Measurements from ENCODE around the gene STIM2. TPM values are rescaled to one million over a fixed set of nuclear protein-coding genes. Genes with fewer than 3 reads are reported as not detected.
A peak's percentile ranks its signal among the peaks of the same experiment; 100 is the strongest.

The STIM2 gene
- total and polyA plus RNA-seq, 10 of the 15 experiments (the other 5 are each of a cell fraction or from before 2014, with no cell fraction given), result 4.7 to 41.5 (median 16.9) TPM

DNA sequence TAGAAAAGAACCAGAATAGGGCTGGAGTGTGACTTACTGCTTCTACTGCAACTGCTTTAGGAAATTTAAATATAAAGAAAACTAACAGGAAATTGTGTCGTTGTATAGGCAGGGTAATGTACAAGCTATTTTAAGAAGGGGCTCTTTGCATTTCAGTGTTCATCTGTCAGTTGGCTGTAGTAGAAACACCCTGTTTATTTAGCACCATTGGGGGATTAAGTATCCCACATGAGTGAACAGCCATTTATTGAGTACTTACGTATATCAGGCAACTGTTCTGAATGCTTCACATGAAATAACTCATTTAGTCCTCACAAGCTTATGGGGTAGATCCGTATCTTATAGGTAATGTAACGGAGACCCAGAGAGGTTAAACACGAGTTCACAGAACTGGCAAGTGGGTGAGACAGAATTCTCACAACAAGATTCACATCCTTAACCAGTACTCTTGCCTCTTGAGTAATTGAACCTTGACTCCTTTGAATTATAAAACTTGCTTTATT is 23.9 kb downstream of the STIM2 start (continued):
- TF ChIP-seq E4F1 (IDR thresholded peaks at IDR 0.05; ENCODE audit: borderline replicate concordance, partially characterized antibody) (no peak), MLLT1 (IDR thresholded peaks at IDR 0.05) (peak; percentile 35; the same call in 1 of the 2 replicates), ATF7 (IDR thresholded peaks at IDR 0.05; ENCODE audit: low read depth) (0 out of 2 replicates have a peak, but pooled peaks have one; percentile 19), PAX5 (IDR thresholded peaks at IDR 0.05; ENCODE audit: borderline replicate concordance, low read depth, low read length) (no peak), SMAD5 (IDR thresholded peaks at IDR 0.05; ENCODE audit: low read depth) (no peak), NFIC (IDR thresholded peaks at IDR 0.05; ENCODE audit: low read depth, low read length) (peak; percentile 64), SIX5 (IDR thresholded peaks at IDR 0.05; ENCODE audit: low read depth, low read length, severe bottlenecking) (no peak), USF2 (IDR thresholded peaks at IDR 0.05; ENCODE audit: borderline replicate concordance, low read depth, low read length) (no peak), SPI1 (IDR thresholded peaks at IDR 0.05; ENCODE audit: borderline replicate concordance, insufficient read depth, low read depth, low read length) (no peak)

Data from GM12878 (cell line).